ENCODE data around the gene CBLN4. TPM values are rescaled to one million over a fixed set of nuclear protein-coding genes. Genes with fewer than 3 reads are reported as not detected.

CBLN4 gene
- total RNA-seq, 2 donors from 2014 or later = not detected

DNA sequence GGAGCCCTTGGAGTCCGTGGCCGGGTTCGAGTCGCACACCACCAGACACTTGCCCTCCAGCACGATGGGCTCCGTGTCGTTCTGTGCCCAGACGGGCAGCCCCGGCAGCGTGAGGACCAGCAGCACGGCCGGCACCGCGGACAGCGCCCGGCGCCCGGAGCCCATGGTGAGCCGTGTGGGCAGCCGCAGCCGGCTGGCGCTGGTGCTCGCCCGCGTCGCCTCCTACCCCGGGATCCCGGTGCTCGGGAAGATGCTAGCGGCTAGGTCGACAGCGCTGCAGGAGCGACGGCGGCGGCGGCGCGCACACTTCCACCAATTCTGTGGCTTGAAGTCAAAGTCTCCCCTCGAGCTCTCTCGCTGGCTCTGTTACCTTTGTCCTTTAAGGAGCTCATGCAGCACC lies 1.3 kb downstream of the CBLN4 start:
- no peaks in the 10 kb centered on the region for H3K36me3 ChIP-seq (ENCODE audit: control insufficient read depth, insufficient read depth, low read length)
- Mint-ChIP-seq H3K9me3 (peaks cover 79% of the 10 kb centered on the region), H3K27ac (no peak overlapping the region), H3K4me1 (no peaks in the 10 kb centered on the region), H3K36me3 (ENCODE audit: low read depth) (no peaks in the 10 kb centered on the region), H3K27me3 (ENCODE audit: insufficient read depth) (peaks cover 1% of the 10 kb centered on the region), H3K4me3 (no peak overlapping the region)
- H3K27ac ChIP-seq (ENCODE audit: low read depth, low read length) = no peak overlapping the region
- no peak overlapping the region for H3K4me3 ChIP-seq (ENCODE audit: low read length)
- no peak overlapping the region for H3K9ac ChIP-seq (ENCODE audit: extremely low read depth, low read length, poor library complexity, severe bottlenecking)
- H3K27me3 ChIP-seq (ENCODE audit: control insufficient read depth, insufficient read depth, low read length, poor library complexity, severe bottlenecking) = no peaks in the 10 kb centered on the region
- TF ChIP-seq, protein P1, sequence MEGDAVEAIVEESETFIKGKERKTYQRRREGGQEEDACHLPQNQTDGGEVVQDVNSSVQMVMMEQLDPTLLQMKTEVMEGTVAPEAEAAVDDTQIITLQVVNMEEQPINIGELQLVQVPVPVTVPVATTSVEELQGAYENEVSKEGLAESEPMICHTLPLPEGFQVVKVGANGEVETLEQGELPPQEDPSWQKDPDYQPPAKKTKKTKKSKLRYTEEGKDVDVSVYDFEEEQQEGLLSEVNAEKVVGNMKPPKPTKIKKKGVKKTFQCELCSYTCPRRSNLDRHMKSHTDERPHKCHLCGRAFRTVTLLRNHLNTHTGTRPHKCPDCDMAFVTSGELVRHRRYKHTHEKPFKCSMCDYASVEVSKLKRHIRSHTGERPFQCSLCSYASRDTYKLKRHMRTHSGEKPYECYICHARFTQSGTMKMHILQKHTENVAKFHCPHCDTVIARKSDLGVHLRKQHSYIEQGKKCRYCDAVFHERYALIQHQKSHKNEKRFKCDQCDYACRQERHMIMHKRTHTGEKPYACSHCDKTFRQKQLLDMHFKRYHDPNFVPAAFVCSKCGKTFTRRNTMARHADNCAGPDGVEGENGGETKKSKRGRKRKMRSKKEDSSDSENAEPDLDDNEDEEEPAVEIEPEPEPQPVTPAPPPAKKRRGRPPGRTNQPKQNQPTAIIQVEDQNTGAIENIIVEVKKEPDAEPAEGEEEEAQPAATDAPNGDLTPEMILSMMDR (conservative IDR thresholded peaks at IDR 0.05) = no peak
- 86 to 94% methylated on average over 29 to 41 of the region's 41 CpGs for WGBS, 2 experiments (ENCODE audit: insufficient coverage in 1 of 2, insufficient read length in 1 of 2)
- peak; percentile 85 for DNase-seq
- no peaks in the 10 kb centered on the region for H3K4me1 ChIP-seq (ENCODE audit: control insufficient read depth, insufficient read depth, low read length)
- H3K9me3 ChIP-seq (ENCODE audit: control insufficient read depth, low read length) = peaks cover 75% of the 10 kb centered on the region

DNA sequence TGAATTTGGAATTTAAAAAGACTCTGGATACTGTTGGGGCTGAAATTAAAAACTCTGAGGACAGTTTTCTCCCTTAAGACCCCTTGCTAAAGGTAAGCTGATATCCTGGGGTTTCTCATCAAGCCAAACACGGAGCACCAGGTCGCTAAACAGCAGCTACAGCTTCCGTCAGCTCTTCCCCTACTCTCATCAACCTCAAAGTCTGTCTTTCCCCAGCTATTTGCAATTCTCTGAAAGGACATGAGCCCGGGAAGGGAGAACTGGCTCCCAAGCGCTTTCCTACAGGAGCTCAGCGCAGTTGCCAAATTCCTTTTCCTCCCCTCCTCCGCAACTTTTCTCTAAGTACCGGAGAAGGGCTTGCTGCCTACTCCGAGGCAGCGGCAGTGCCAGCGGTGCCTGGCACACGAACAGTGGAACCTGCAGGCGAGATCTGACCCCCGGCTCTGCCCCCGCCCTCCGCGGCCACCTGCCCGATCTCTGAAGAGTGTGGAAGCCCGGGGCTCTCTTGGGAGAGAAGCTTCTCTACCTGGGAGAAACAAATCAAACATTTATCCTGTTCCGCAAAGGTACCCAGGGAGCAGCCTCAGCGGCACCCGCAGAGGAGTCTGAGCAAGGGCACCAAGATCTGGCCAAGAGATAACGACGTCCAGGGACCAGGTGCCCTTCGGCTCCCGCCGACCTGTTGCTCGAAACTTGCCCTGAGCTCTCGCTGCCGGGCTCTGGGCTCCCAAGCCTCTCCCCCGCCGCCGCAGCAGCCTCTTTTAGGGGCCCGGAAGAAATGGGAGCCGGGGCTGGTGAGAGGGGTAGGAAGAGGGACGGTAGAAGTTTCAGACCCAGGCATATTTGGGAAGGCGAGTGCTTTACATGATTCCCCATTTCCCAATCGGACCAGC lies 2.2 kb downstream of the CBLN4 start:
- DNase-seq = peak; percentile 46
- TF ChIP-seq, protein P1 (conservative IDR thresholded peaks at IDR 0.05) = no peak
- H3K9me3 Mint-ChIP-seq = peaks cover 80% of the 10 kb centered on the region
- no peak overlapping the region for H3K4me3 ChIP-seq (ENCODE audit: low read length)
- no peaks in the 10 kb centered on the region for H3K4me1 ChIP-seq (ENCODE audit: control insufficient read depth, insufficient read depth, low read length)
- no peaks in the 10 kb centered on the region for H3K36me3 Mint-ChIP-seq (ENCODE audit: low read depth)
- H3K27me3 Mint-ChIP-seq (ENCODE audit: insufficient read depth) = peaks cover 1% of the 10 kb centered on the region
- H3K36me3 ChIP-seq (ENCODE audit: control insufficient read depth, insufficient read depth, low read length) = no peaks in the 10 kb centered on the region
- no peak overlapping the region for H3K9ac ChIP-seq (ENCODE audit: extremely low read depth, low read length, poor library complexity, severe bottlenecking)
- H3K27me3 ChIP-seq (ENCODE audit: control insufficient read depth, insufficient read depth, low read length, poor library complexity, severe bottlenecking) = no peaks in the 10 kb centered on the region
- no peak overlapping the region for H3K4me3 Mint-ChIP-seq
- peaks cover 77% of the 10 kb centered on the region for H3K9me3 ChIP-seq (ENCODE audit: control insufficient read depth, low read length)
- H3K27ac Mint-ChIP-seq = no peak overlapping the region
- no peak overlapping the region for H3K27ac ChIP-seq (ENCODE audit: low read depth, low read length)
- WGBS, 2 experiments (ENCODE audit: insufficient coverage in 1 of 2, insufficient read length in 1 of 2) = 79 to 86% methylated on average over 28 to 38 of the region's 38 CpGs
- H3K4me1 Mint-ChIP-seq = no peaks in the 10 kb centered on the region

DNA sequence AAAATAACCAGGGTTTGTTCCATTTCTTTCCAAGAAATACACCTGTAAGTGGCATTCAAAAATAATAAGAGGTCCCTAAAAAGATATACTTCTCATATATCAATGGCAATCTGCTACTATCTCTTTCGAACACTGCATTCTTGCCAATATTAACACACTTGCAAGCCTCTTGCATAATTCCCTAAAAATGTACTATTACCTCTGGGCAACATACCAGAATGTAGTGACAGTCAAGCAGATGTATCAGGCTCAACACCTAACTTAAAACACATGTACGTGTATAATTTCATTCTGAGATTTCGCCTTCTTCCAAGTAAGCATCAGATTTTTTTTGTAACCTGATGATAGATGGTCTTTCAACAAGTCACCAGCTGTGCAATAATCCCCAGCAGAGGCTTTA lies 3.4 kb downstream of the CBLN4 start:
- Histone ChIP-seq H3K4me1 (ENCODE audit: control insufficient read depth, insufficient read depth, low read length) (no peaks in the 10 kb centered on the region), H3K27me3 (ENCODE audit: control insufficient read depth, insufficient read depth, low read length, poor library complexity, severe bottlenecking) (no peaks in the 10 kb centered on the region), H3K4me3 (ENCODE audit: low read length) (no peak overlapping the region), H3K36me3 (ENCODE audit: control insufficient read depth, insufficient read depth, low read length) (no peaks in the 10 kb centered on the region), H3K9ac (ENCODE audit: extremely low read depth, low read length, poor library complexity, severe bottlenecking) (no peak overlapping the region), H3K27ac (ENCODE audit: low read depth, low read length) (no peak overlapping the region), H3K9me3 (ENCODE audit: control insufficient read depth, low read length) (peaks cover 76% of the 10 kb centered on the region)
- Mint-ChIP-seq H3K36me3 (ENCODE audit: low read depth) (no peaks in the 10 kb centered on the region), H3K9me3 (peaks cover 76% of the 10 kb centered on the region), H3K4me1 (no peaks in the 10 kb centered on the region), H3K27me3 (ENCODE audit: insufficient read depth) (peaks cover 1% of the 10 kb centered on the region), H3K27ac (no peak overlapping the region), H3K4me3 (no peak overlapping the region)
- 67 to 72% methylated on average over 3 of the region's 3 CpGs for WGBS, 2 experiments (ENCODE audit: insufficient coverage in 1 of 2, insufficient read length in 1 of 2)
- TF ChIP-seq, protein P1 (conservative IDR thresholded peaks at IDR 0.05) = no peak
- DNase-seq = no peak

Measured in endodermal cell (in vitro differentiated cells).